ENCODE measurements around the gene COL8A1. TPM values are rescaled to one million over a fixed set of nuclear protein-coding genes. Genes with fewer than 3 reads are reported as not detected.

The COL8A1 gene
- total and polyA plus RNA-seq, 7 experiments from 2014 or later = 0.13 to 0.24 (median 0.14) TPM; not detected in 3

DNA sequence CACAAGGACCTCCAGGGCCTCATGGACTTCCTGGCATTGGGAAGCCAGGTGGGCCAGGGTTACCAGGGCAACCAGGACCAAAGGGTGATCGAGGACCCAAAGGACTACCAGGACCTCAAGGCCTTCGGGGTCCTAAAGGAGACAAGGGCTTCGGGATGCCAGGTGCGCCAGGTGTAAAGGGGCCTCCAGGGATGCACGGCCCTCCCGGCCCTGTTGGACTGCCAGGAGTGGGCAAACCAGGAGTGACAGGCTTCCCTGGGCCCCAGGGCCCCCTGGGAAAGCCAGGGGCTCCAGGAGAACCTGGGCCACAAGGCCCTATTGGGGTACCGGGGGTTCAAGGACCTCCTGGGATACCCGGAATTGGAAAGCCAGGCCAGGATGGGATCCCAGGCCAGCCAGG, 156.1 kb downstream of the COL8A1 start:
- Mint-ChIP-seq H3K9me3 (peaks cover 0 to 4% (median 0%) of the 10 kb centered on the region in 11 donors), H3K4me1 (no peaks in the 10 kb centered on the region), H3K27ac (no peak overlapping the region), H3K4me3 (no peak overlapping the region), H3K36me3 (no peaks in the 10 kb centered on the region), H3K27me3 (peaks cover 0 to 13% (median 4%) of the 10 kb centered on the region in 5 donors)
- H3K27ac ChIP-seq (ENCODE audit: low read depth, low read length) = no peak overlapping the region
- CTCF ChIA-PET = no interaction called here
- H3K27me3 ChIP-seq (ENCODE audit: control insufficient read depth in 2 of 2, insufficient read depth in 2 of 2, low read length in 2 of 2) = no peaks in the 10 kb centered on the region
- H3K4me3 ChIP-seq (ENCODE audit: low read length) = no peak overlapping the region
- no peaks in the 10 kb centered on the region for H3K36me3 ChIP-seq (ENCODE audit: control insufficient read depth in 2 of 3, insufficient read depth in 3 of 3, low read length in 3 of 3)
- ATAC-seq = no peak
- POLR2A ChIA-PET = no interaction called here
- no peak for DNase-seq
- intact Hi-C loops (cut with micrococcal nuclease) = no loop called here
- H3K9me3 ChIP-seq (ENCODE audit: control insufficient read depth in 2 of 3, low read length in 3 of 3) = no peaks in the 10 kb centered on the region
- no peaks in the 10 kb centered on the region for H3K4me1 ChIP-seq (ENCODE audit: control insufficient read depth in 2 of 2, insufficient read depth in 2 of 2, low read length in 2 of 2)

GRCh38 chr3:99795573-99795972, 157.2 kb downstream of the COL8A1 start:
- Histone ChIP-seq H3K36me3 (ENCODE audit: control insufficient read depth in 2 of 3, insufficient read depth in 3 of 3, low read length in 3 of 3) (no peaks in the 10 kb centered on the region), H3K27me3 (ENCODE audit: control insufficient read depth in 2 of 2, insufficient read depth in 2 of 2, low read length in 2 of 2) (no peaks in the 10 kb centered on the region), H3K4me3 (ENCODE audit: low read length) (no peak overlapping the region), H3K4me1 (ENCODE audit: control insufficient read depth in 2 of 2, insufficient read depth in 2 of 2, low read length in 2 of 2) (no peaks in the 10 kb centered on the region), H3K27ac (ENCODE audit: low read depth, low read length) (no peak overlapping the region), H3K9me3 (ENCODE audit: control insufficient read depth in 2 of 3, low read length in 3 of 3) (no peaks in the 10 kb centered on the region)
- H3K27me3 Mint-ChIP-seq = peaks cover 0 to 8% (median 2%) of the 10 kb centered on the region in 5 donors
- H3K9me3 Mint-ChIP-seq = peaks cover 0 to 7% (median 0%) of the 10 kb centered on the region in 11 donors
- no peaks in the 10 kb centered on the region for H3K4me1 Mint-ChIP-seq
- CTCF ChIA-PET = no interaction called here
- intact Hi-C loops (cut with micrococcal nuclease) = no loop called here
- ATAC-seq (no peak), DNase-seq (no peak)
- H3K36me3 Mint-ChIP-seq = no peaks in the 10 kb centered on the region
- H3K4me3 Mint-ChIP-seq = no peak overlapping the region
- H3K27ac Mint-ChIP-seq = no peak overlapping the region
- POLR2A ChIA-PET = no interaction called here

DNA sequence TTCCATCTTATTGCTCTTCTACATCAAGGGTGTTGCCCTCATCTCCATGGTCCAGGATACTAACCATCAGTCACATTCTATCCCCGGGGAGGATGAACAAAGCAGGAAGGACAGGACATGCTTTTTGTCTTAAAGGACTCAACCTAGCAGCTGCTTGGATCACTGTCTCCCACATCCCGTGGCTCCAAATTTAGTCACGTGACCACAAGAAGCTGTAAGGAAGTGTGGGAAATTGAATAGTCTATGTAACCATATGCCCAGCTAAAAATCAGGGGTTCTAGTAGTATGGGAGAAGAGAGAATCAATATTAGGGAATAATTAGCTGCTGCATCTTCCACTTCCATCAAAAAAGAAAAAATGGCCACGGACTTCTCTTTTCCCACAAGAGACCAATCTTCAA, 161.0 kb downstream of the COL8A1 start:
- H3K36me3 ChIP-seq (ENCODE audit: control insufficient read depth in 2 of 3, insufficient read depth in 3 of 3, low read length in 3 of 3) = no peaks in the 10 kb centered on the region
- Mint-ChIP-seq H3K4me3 (no peak overlapping the region), H3K9me3 (peaks cover 0 to 32% (median 4%) of the 10 kb centered on the region in 11 donors), H3K4me1 (no peaks in the 10 kb centered on the region), H3K27ac (no peak overlapping the region), H3K27me3 (no peaks in the 10 kb centered on the region), H3K36me3 (peaks cover 0 to 18% (median 7%) of the 10 kb centered on the region in 5 donors)
- POLR2A ChIA-PET = no interaction called here
- DNase-seq (no peak), ATAC-seq (no peak)
- CTCF ChIA-PET = no interaction called here
- H3K27ac ChIP-seq (ENCODE audit: low read depth, low read length) = no peak overlapping the region
- no peak overlapping the region for H3K4me3 ChIP-seq (ENCODE audit: low read length)
- H3K9me3 ChIP-seq (ENCODE audit: control insufficient read depth in 2 of 3, low read length in 3 of 3) = no peaks in the 10 kb centered on the region
- no peaks in the 10 kb centered on the region for H3K4me1 ChIP-seq (ENCODE audit: control insufficient read depth in 2 of 2, insufficient read depth in 2 of 2, low read length in 2 of 2)
- H3K27me3 ChIP-seq (ENCODE audit: control insufficient read depth in 2 of 2, insufficient read depth in 2 of 2, low read length in 2 of 2) = no peaks in the 10 kb centered on the region
- intact Hi-C loops (cut with micrococcal nuclease) = no loop called here

GRCh38 chr3:99803297-99803696, 164.9 kb downstream of the COL8A1 start:
- DNase-seq (no peak), ATAC-seq (no peak)
- Mint-ChIP-seq H3K27me3 (no peaks in the 10 kb centered on the region), H3K36me3 (peaks cover 5 to 26% (median 16%) of the 10 kb centered on the region in 5 donors), H3K9me3 (peaks cover 6 to 46% (median 14%) of the 10 kb centered on the region in 11 donors), H3K27ac (no peak overlapping the region), H3K4me1 (peaks cover 0 to 4% (median 0%) of the 10 kb centered on the region in 7 donors), H3K4me3 (no peak overlapping the region)
- Histone ChIP-seq H3K4me3 (ENCODE audit: low read length) (no peak overlapping the region), H3K27me3 (ENCODE audit: control insufficient read depth in 2 of 2, insufficient read depth in 2 of 2, low read length in 2 of 2) (no peaks in the 10 kb centered on the region), H3K27ac (ENCODE audit: low read depth, low read length) (no peak overlapping the region), H3K9me3 (ENCODE audit: control insufficient read depth in 2 of 3, low read length in 3 of 3) (peaks cover 0 to 15% (median 0%) of the 10 kb centered on the region in 3 experiments), H3K36me3 (ENCODE audit: control insufficient read depth in 2 of 3, insufficient read depth in 3 of 3, low read length in 3 of 3) (no peaks in the 10 kb centered on the region), H3K4me1 (ENCODE audit: control insufficient read depth in 2 of 2, insufficient read depth in 2 of 2, low read length in 2 of 2) (no peaks in the 10 kb centered on the region)
- ChIA-PET CTCF (no interaction called here), POLR2A (no interaction called here)
- intact Hi-C loops (cut with micrococcal nuclease) = no loop called here

DNA sequence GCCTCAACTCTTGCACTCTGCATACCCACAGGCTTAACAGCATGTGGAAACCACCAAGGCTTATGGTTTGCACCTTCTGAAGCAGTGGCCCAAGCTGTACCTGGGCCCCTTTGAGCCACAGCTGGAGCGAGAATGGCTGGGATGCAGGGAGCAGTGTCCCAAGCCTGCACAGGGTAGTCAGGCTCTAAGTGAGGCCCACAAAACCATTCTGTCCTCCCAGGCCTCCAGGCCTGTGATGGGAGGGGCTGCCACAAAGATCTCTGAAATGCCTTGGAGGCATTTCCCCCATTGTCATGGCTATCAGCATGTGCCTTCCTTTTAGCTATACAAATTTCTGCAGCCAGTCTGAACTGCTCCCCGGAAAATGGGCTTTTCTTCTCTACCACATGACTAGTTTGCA, 166.8 kb downstream of the COL8A1 start:
- peaks cover 0 to 4% (median 0%) of the 10 kb centered on the region in 7 donors for H3K4me1 Mint-ChIP-seq
- Histone ChIP-seq H3K4me3 (ENCODE audit: low read length) (no peak overlapping the region), H3K27ac (ENCODE audit: low read depth, low read length) (no peak overlapping the region), H3K9me3 (ENCODE audit: control insufficient read depth in 2 of 3, low read length in 3 of 3) (peaks cover 0 to 15% (median 0%) of the 10 kb centered on the region in 3 experiments), H3K4me1 (ENCODE audit: control insufficient read depth in 2 of 2, insufficient read depth in 2 of 2, low read length in 2 of 2) (no peaks in the 10 kb centered on the region), H3K27me3 (ENCODE audit: control insufficient read depth in 2 of 2, insufficient read depth in 2 of 2, low read length in 2 of 2) (no peaks in the 10 kb centered on the region), H3K36me3 (ENCODE audit: control insufficient read depth in 2 of 3, insufficient read depth in 3 of 3, low read length in 3 of 3) (no peaks in the 10 kb centered on the region)
- H3K4me3 Mint-ChIP-seq = no peak overlapping the region
- peaks cover 6 to 39% (median 14%) of the 10 kb centered on the region in 11 donors for H3K9me3 Mint-ChIP-seq
- DNase-seq = no peak
- ChIA-PET POLR2A (no interaction called here), CTCF (no interaction called here)
- intact Hi-C loops (cut with micrococcal nuclease) = no loop called here
- H3K27ac Mint-ChIP-seq = peak overlapping the region in 1 of 9 donors; percentile 49
- peaks cover 5 to 26% (median 16%) of the 10 kb centered on the region in 5 donors for H3K36me3 Mint-ChIP-seq
- no peak for ATAC-seq
- H3K27me3 Mint-ChIP-seq = no peaks in the 10 kb centered on the region

- ChIA-PET POLR2A (interaction anchor here (1.3 kb wide), 1 partner anchor 10 kb away, joined by 6 read pairs; the partner anchor contains the start of gene CMSS1), CTCF (interaction anchor here (0.6 to 1.4 kb wide), 7 partner anchors 12 to 1068 kb away, joined by 3 to 7 read pairs (median 4); no protein-coding TSS in a partner anchor)
- H3K27me3 ChIP-seq (ENCODE audit: control insufficient read depth in 2 of 2, insufficient read depth in 2 of 2, low read length in 2 of 2) = no peaks in the 10 kb centered on the region
- ATAC-seq (peak; percentile 67), DNase-seq (peak in 7 of 9 donors; percentile 23 to 38 (median 31))
- Mint-ChIP-seq H3K9me3 (peaks cover 5 to 24% (median 10%) of the 10 kb centered on the region in 11 donors), H3K4me3 (no peak overlapping the region), H3K27me3 (peaks cover 0 to 5% (median 0%) of the 10 kb centered on the region in 5 donors), H3K27ac (peak overlapping the region in 1 of 9 donors; percentile 72), H3K36me3 (peaks cover 5 to 14% (median 11%) of the 10 kb centered on the region in 5 donors), H3K4me1 (peaks cover 0 to 4% (median 0%) of the 10 kb centered on the region in 7 donors)
- H3K36me3 ChIP-seq (ENCODE audit: control insufficient read depth in 2 of 3, insufficient read depth in 3 of 3, low read length in 3 of 3) = no peaks in the 10 kb centered on the region
- H3K4me1 ChIP-seq (ENCODE audit: control insufficient read depth in 2 of 2, insufficient read depth in 2 of 2, low read length in 2 of 2) = no peaks in the 10 kb centered on the region
- intact Hi-C loops (cut with micrococcal nuclease) = loop anchor here in 1 of 2 donors (1.0 kb wide), 1 partner anchor 991 kb away; no protein-coding TSS in a partner anchor
- no peak overlapping the region for H3K27ac ChIP-seq (ENCODE audit: low read depth, low read length)
- peaks cover 0 to 15% (median 0%) of the 10 kb centered on the region in 3 experiments for H3K9me3 ChIP-seq (ENCODE audit: control insufficient read depth in 2 of 3, low read length in 3 of 3)
- no peak overlapping the region for H3K4me3 ChIP-seq (ENCODE audit: low read length)
Measured at GRCh38 chr3:99808163-99808794, 169.9 kb downstream of the COL8A1 start.

DNA sequence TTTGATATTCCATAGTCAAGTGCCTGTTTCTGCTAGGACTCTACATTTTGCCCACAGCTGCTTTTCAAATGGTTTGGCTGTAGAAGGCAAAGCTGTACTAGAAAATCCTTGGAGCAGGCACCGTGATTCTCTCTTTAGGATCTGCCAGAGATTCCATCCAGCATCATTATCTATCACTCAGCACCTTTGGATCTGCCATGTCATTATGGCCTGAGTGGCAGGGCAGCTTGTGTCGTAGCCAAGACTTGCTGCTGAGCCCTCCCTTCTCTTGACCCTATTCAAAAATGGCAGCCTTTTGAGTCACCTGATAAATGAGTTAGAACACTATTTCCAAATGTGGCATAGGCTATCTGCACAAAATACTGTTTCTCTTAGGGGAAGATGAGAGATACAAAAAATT, 171.2 kb downstream of the COL8A1 start:
- Histone ChIP-seq H3K27me3 (ENCODE audit: control insufficient read depth in 2 of 2, insufficient read depth in 2 of 2, low read length in 2 of 2) (no peaks in the 10 kb centered on the region), H3K9me3 (ENCODE audit: control insufficient read depth in 2 of 3, low read length in 3 of 3) (peaks cover 0 to 14% (median 0%) of the 10 kb centered on the region in 3 experiments), H3K27ac (ENCODE audit: low read depth, low read length) (no peak overlapping the region), H3K4me3 (ENCODE audit: low read length) (no peak overlapping the region), H3K36me3 (ENCODE audit: control insufficient read depth in 2 of 3, insufficient read depth in 3 of 3, low read length in 3 of 3) (no peaks in the 10 kb centered on the region), H3K4me1 (ENCODE audit: control insufficient read depth in 2 of 2, insufficient read depth in 2 of 2, low read length in 2 of 2) (no peaks in the 10 kb centered on the region)
- peaks cover 5 to 13% (median 8%) of the 10 kb centered on the region in 11 donors for H3K9me3 Mint-ChIP-seq
- DNase-seq (no peak), ATAC-seq (no peak)
- CTCF ChIA-PET = no interaction called here
- H3K4me1 Mint-ChIP-seq = peaks cover 0 to 4% (median 0%) of the 10 kb centered on the region in 7 donors
- peaks cover 0 to 5% (median 0%) of the 10 kb centered on the region in 5 donors for H3K27me3 Mint-ChIP-seq
- no peak overlapping the region for H3K4me3 Mint-ChIP-seq
- no peak overlapping the region for H3K27ac Mint-ChIP-seq
- intact Hi-C loops (cut with micrococcal nuclease) = no loop called here
- peaks cover 5 to 7% (median 7%) of the 10 kb centered on the region in 5 donors for H3K36me3 Mint-ChIP-seq
- POLR2A ChIA-PET = no interaction called here
